Stomach (tissue), 9 donors: ENCODE data around the gene FRYL. TPM values are rescaled to one million over a fixed set of nuclear protein-coding genes. Genes with fewer than 3 reads are reported as not detected.

ENCODE experiments used
- DNase-seq, 2 donors: peaks; one replicate each; pipeline versions ENCODE4 v3.0.0 to v3.0.0-alpha.2; 2013 to 2019
- H3K27ac ChIP-seq, 5 donors: fragments of 200-600 bp in 4 of 5; sonication (generic) in 4 of 5; one replicate each; pipeline ENCODE4 v1.5.1; 2013 to 2019; ENCODE audit warnings: mild to moderate bottlenecking in 1 of 5, moderate library complexity in 1 of 5
- H3K27me3 ChIP-seq, 3 donors: fragments of 200-600 bp; sonication (generic); one replicate each; pipeline ENCODE4 v1.5.1; 2017 to 2019; ENCODE audit warnings: mixed run types in 1 of 3
- H3K36me3 ChIP-seq, 4 donors: fragments of 200-600 bp; sonication (generic); 1 replicate in 3 of 4; 2 replicates in 1 of 4; pipeline ENCODE4 v1.5.1; 2016 to 2019
- H3K4me1 ChIP-seq, 4 donors: fragments of 200-600 bp; sonication (generic); one replicate each; pipeline ENCODE4 v1.5.1; 2016 to 2019
- H3K4me3 ChIP-seq, 4 donors: fragments of 200-600 bp; sonication (generic) in 3 of 4; one replicate each; pipeline ENCODE4 v1.5.1; 2016 to 2019; ENCODE audit warnings: mild to moderate bottlenecking in 1 of 4
- H3K9me3 ChIP-seq, 4 donors: fragments of 200-600 bp; sonication (generic); one replicate each; pipeline ENCODE4 v1.5.1; 2016 to 2019
- EP300 ChIP-seq: sonication (generic); formaldehyde crosslinking; IDR thresholded peaks from one replicate; pipeline ENCODE4 v1.6.1; 2017; ENCODE audit warnings: antibody characterized with exemption
- POLR2A ChIP-seq, 4 donors: fragments of 450-650 bp; IDR thresholded peaks; one replicate each; pipeline ENCODE4 v1.6.1; 2016; ENCODE audit warnings: antibody characterized with exemption in 4 of 4, control low read depth in 2 of 4, mild to moderate bottlenecking in 1 of 4, moderate library complexity in 1 of 4
- POLR2AphosphoS5 ChIP-seq, 3 donors: sonication (generic); formaldehyde crosslinking; IDR thresholded peaks; one replicate each; pipeline ENCODE4 v1.6.1; 2016; ENCODE audit warnings: antibody characterized with exemption in 3 of 3
- WGBS, 5 donors: extraction: QIAGEN DNeasy Blood & Tissue Kit in 3 of 5; methylation state at CpG; one replicate each; pipeline versions ENCODE4 v1.1.5 to v1.1.7; 2013 to 2018; 5-methylcytosine and 5-hydroxymethylcytosine counted together
- intact Hi-C: fragments of 100-400 bp; cut with DNase I; formaldehyde crosslinking; loops from one replicate; pipeline ENCODE4 v1.15.1; 2023; ENCODE audit warnings: low total_unique reads
- polyA plus RNA-seq, 3 donors: library from polyadenylated mRNA; stranded (reverse); fragments of 200-250 nt; gene quantifications; one replicate each; pipeline ENCODE4 v1.2.3, GENCODE V29; 2013
- total RNA-seq, 5 donors: library from RNA; depleted of rRNA; stranded (reverse); fragments of >200 nt; gene quantifications; one replicate each; pipeline versions ENCODE4 v1.1.0 to v1.2.3, GENCODE V29; 2014 to 2016
- TF ChIP-seq, protein P1 (sequence below), 7 experiments: fragments of 450-650 bp in 4 of 7; fragments of 200-600 bp in 3 of 7; sonication (generic) in 3 of 7; IDR thresholded peaks; one replicate each; pipeline ENCODE4 v1.5.1; 2016 to 2019; ENCODE audit warnings: antibody characterized with exemption in 7 of 7, control low read depth in 2 of 7, mild to moderate bottlenecking in 1 of 7
- donor health status: healthy with polysubstance abuse.
- donor health status: Bipolar disorder and iron deficiency.
- donor health status: healthy.

Gene FRYL
- total and polyA plus RNA-seq, 8 donors, result 6.4 to 697 (median 67.0) TPM

GRCh38 chr4:48571471-48571870, 208.6 kb downstream of the FRYL start:
- no peaks in the 10 kb centered on the region for H3K27me3 ChIP-seq
- TF ChIP-seq, protein P1, sequence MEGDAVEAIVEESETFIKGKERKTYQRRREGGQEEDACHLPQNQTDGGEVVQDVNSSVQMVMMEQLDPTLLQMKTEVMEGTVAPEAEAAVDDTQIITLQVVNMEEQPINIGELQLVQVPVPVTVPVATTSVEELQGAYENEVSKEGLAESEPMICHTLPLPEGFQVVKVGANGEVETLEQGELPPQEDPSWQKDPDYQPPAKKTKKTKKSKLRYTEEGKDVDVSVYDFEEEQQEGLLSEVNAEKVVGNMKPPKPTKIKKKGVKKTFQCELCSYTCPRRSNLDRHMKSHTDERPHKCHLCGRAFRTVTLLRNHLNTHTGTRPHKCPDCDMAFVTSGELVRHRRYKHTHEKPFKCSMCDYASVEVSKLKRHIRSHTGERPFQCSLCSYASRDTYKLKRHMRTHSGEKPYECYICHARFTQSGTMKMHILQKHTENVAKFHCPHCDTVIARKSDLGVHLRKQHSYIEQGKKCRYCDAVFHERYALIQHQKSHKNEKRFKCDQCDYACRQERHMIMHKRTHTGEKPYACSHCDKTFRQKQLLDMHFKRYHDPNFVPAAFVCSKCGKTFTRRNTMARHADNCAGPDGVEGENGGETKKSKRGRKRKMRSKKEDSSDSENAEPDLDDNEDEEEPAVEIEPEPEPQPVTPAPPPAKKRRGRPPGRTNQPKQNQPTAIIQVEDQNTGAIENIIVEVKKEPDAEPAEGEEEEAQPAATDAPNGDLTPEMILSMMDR (IDR thresholded peaks at IDR 0.05), result no peak
- TF ChIP-seq POLR2AphosphoS5 (IDR thresholded peaks at IDR 0.05) (no peak), POLR2A (IDR thresholded peaks at IDR 0.05) (no peak), EP300 (no peak)
- no peak overlapping the region for H3K4me3 ChIP-seq
- no peaks in the 10 kb centered on the region for H3K4me1 ChIP-seq
- no peak overlapping the region for H3K27ac ChIP-seq
- intact Hi-C loops, result no loop called here
- peaks cover 34 to 97% (median 92%) of the 10 kb centered on the region in 4 donors for H3K36me3 ChIP-seq
- 75 to 88% (median 76%) methylated on average over 1 of the region's 1 CpG for WGBS, 5 donors
- no peak for DNase-seq
- H3K9me3 ChIP-seq, result no peaks in the 10 kb centered on the region

- Histone ChIP-seq H3K36me3 (peaks cover 31 to 94% (median 91%) of the 10 kb centered on the region in 4 donors), H3K4me1 (no peaks in the 10 kb centered on the region), H3K4me3 (no peak overlapping the region), H3K27me3 (no peaks in the 10 kb centered on the region), H3K27ac (no peak overlapping the region), H3K9me3 (no peaks in the 10 kb centered on the region)
- 94 to 98% (median 96%) methylated on average over 9 of the region's 9 CpGs for WGBS, 5 donors
- intact Hi-C loops, result no loop called here
- TF ChIP-seq EP300 (no peak), POLR2AphosphoS5 (IDR thresholded peaks at IDR 0.05) (no peak), POLR2A (IDR thresholded peaks at IDR 0.05) (no peak)
- TF ChIP-seq, protein P1 (IDR thresholded peaks at IDR 0.05), result no peak
- no peak for DNase-seq
Measured at GRCh38 chr4:48570646-48571220, 209.3 kb downstream of the FRYL start.

- Histone ChIP-seq H3K27me3 (no peaks in the 10 kb centered on the region), H3K27ac (no peak overlapping the region), H3K4me3 (no peak overlapping the region), H3K4me1 (no peaks in the 10 kb centered on the region), H3K36me3 (peaks cover 31 to 97% (median 95%) of the 10 kb centered on the region in 4 donors), H3K9me3 (no peaks in the 10 kb centered on the region)
- DNase-seq, result no peak
- intact Hi-C loops, result no loop called here
- 73 to 90% (median 77%) methylated on average over 3 of the region's 3 CpGs for WGBS, 5 donors
- TF ChIP-seq POLR2AphosphoS5 (IDR thresholded peaks at IDR 0.05) (no peak), EP300 (no peak), POLR2A (IDR thresholded peaks at IDR 0.05) (no peak)
- TF ChIP-seq, protein P1 (IDR thresholded peaks at IDR 0.05), result no peak
Measured at GRCh38 chr4:48566034-48566384, 214.1 kb downstream of the FRYL start.

GRCh38 chr4:48565362-48566033, 214.6 kb downstream of the FRYL start:
- no peaks in the 10 kb centered on the region for H3K27me3 ChIP-seq
- H3K27ac ChIP-seq, result no peak overlapping the region
- no peaks in the 10 kb centered on the region for H3K4me1 ChIP-seq
- no peak for DNase-seq
- no peaks in the 10 kb centered on the region for H3K9me3 ChIP-seq
- intact Hi-C loops, result no loop called here
- no peak for TF ChIP-seq POLR2A (IDR thresholded peaks at IDR 0.05)
- TF ChIP-seq, protein P1 (IDR thresholded peaks at IDR 0.05), result no peak
- no peak for TF ChIP-seq POLR2AphosphoS5 (IDR thresholded peaks at IDR 0.05)
- no peak for TF ChIP-seq EP300
- WGBS, 5 donors, result 91 to 95% (median 93%) methylated on average over 5 of the region's 5 CpGs
- no peak overlapping the region for H3K4me3 ChIP-seq
- H3K36me3 ChIP-seq, result peaks cover 33 to 97% (median 95%) of the 10 kb centered on the region in 4 donors
